Liver (tissue), 9 donors: ENCODE data around the gene FMOD. TPM values are rescaled to one million over a fixed set of nuclear protein-coding genes. Genes with fewer than 3 reads are reported as not detected.

Source experiments
- DNase-seq: peaks from one replicate; pipeline ENCODE4 v3.0.0-alpha.2; 2017; ENCODE audit warnings: low spot score
- H3K27ac ChIP-seq, 2 donors: one replicate each; pipeline ENCODE4 v1.7.0; 2013; ENCODE audit warnings: inconsistent platforms in 2 of 2, low read length in 2 of 2, control low read depth in 1 of 2, low read depth in 1 of 2, mild to moderate bottlenecking in 1 of 2
- H3K27me3 ChIP-seq, 4 donors: one replicate each; pipeline versions ENCODE4 v1.6.1 to v1.7.0; 2013; ENCODE audit warnings: low read length in 3 of 4, inconsistent platforms in 1 of 4, mild to moderate bottlenecking in 1 of 4, moderate library complexity in 1 of 4; ENCODE audit not compliant: control insufficient read depth in 4 of 4, insufficient read depth in 4 of 4
- H3K36me3 ChIP-seq, 4 donors: one replicate each; pipeline versions ENCODE4 v1.6.1 to v1.7.0; 2013; ENCODE audit warnings: low read length in 3 of 4, mild to moderate bottlenecking in 3 of 4, low read depth in 1 of 4, moderate library complexity in 1 of 4; ENCODE audit not compliant: control insufficient read depth in 4 of 4, insufficient read depth in 3 of 4
- H3K4me1 ChIP-seq, 4 donors: one replicate each; pipeline versions ENCODE4 v1.6.1 to v1.7.0; 2013; ENCODE audit warnings: low read length in 3 of 4, mild to moderate bottlenecking in 3 of 4, moderate library complexity in 1 of 4; ENCODE audit not compliant: control insufficient read depth in 4 of 4, insufficient read depth in 4 of 4
- H3K4me3 ChIP-seq, 3 donors: one replicate each; pipeline versions ENCODE4 v1.6.1 to v1.7.0; 2013; ENCODE audit warnings: low read length in 3 of 3, control low read depth in 1 of 3, low read depth in 1 of 3, mild to moderate bottlenecking in 1 of 3
- H3K9ac ChIP-seq, 2 donors: one replicate each; pipeline ENCODE4 v1.7.0; 2013; ENCODE audit warnings: low read length in 2 of 2, mild to moderate bottlenecking in 2 of 2, moderate library complexity in 2 of 2, control low read depth in 1 of 2, low read depth in 1 of 2
- H3K9me3 ChIP-seq, 4 donors: one replicate each; pipeline versions ENCODE4 v1.6.1 to v1.7.0; 2013; ENCODE audit warnings: low read length in 3 of 4; ENCODE audit not compliant: control insufficient read depth in 4 of 4
- ATF3 ChIP-seq: IDR thresholded peaks from 2 replicates; pipeline ENCODE4 v1.6.1; 2016; ENCODE audit warnings: antibody characterized with exemption
- CTCF ChIP-seq: fragments of 150-350 bp; IDR thresholded peaks from 2 replicates; pipeline ENCODE4 v1.5.1; 2017; ENCODE audit warnings: improper control_type of control experiment, low read depth, low read length; ENCODE audit not compliant: missing input control
- EGR1 ChIP-seq, 2 donors: IDR thresholded peaks; 2 replicates each; pipeline ENCODE4 v1.6.1; 2016 to 2018; ENCODE audit warnings: antibody characterized with exemption in 2 of 2, low read depth in 2 of 2
- FOXA1 ChIP-seq: IDR thresholded peaks from 2 replicates; pipeline ENCODE4 v1.6.1; 2016; ENCODE audit warnings: antibody characterized with exemption
- FOXA2 ChIP-seq: IDR thresholded peaks from 2 replicates; pipeline ENCODE4 v1.6.1; 2016; ENCODE audit warnings: antibody characterized with exemption
- GABPA ChIP-seq, 2 donors: IDR thresholded peaks in 1 of 2; conservative IDR thresholded peaks in 1 of 2; 2 replicates each; pipeline ENCODE4 v1.6.1; 2016; ENCODE audit warnings: antibody characterized with exemption in 2 of 2, mild to moderate bottlenecking in 1 of 2, moderate library complexity in 1 of 2
- HNF4A ChIP-seq, 2 donors: conservative IDR thresholded peaks; 2 replicates each; pipeline ENCODE4 v1.6.1; 2016; ENCODE audit warnings: antibody characterized with exemption in 2 of 2, mild to moderate bottlenecking in 2 of 2
- HNF4G ChIP-seq: IDR thresholded peaks from 2 replicates; pipeline ENCODE4 v1.6.1; 2016; ENCODE audit warnings: antibody characterized with exemption
- JUND ChIP-seq, 2 donors: IDR thresholded peaks; 2 replicates each; pipeline ENCODE4 v1.6.1; 2016; ENCODE audit warnings: antibody characterized with exemption in 2 of 2
- NR2F2 ChIP-seq: IDR thresholded peaks from 2 replicates; pipeline ENCODE4 v1.6.1; 2016; ENCODE audit warnings: antibody characterized with exemption
- REST ChIP-seq: IDR thresholded peaks from 2 replicates; pipeline ENCODE4 v1.6.1; 2016; ENCODE audit warnings: antibody characterized with exemption, mild to moderate bottlenecking
- RXRA ChIP-seq, 2 donors: IDR thresholded peaks; 2 replicates each; pipeline ENCODE4 v1.6.1; 2017 to 2018; ENCODE audit warnings: antibody characterized with exemption in 2 of 2, mild to moderate bottlenecking in 1 of 2
- SP1 ChIP-seq: IDR thresholded peaks from 2 replicates; pipeline ENCODE4 v1.6.1; 2018; ENCODE audit warnings: antibody characterized with exemption, mild to moderate bottlenecking
- TAF1 ChIP-seq: conservative IDR thresholded peaks from 2 replicates; pipeline ENCODE4 v1.6.1; 2016; ENCODE audit warnings: antibody characterized with exemption, mild to moderate bottlenecking
- YY1 ChIP-seq: IDR thresholded peaks from 2 replicates; pipeline ENCODE4 v1.6.1; 2016; ENCODE audit warnings: antibody characterized with exemption, mild to moderate bottlenecking
- ZBTB33 ChIP-seq: IDR thresholded peaks from 2 replicates; pipeline ENCODE4 v1.6.1; 2016; ENCODE audit warnings: antibody characterized with exemption
- WGBS: extraction: QIAGEN DNeasy Blood & Tissue Kit; methylation state at CpG from one replicate; pipeline ENCODE4 v1.1.7; 2013; 5-methylcytosine and 5-hydroxymethylcytosine counted together
- polyA plus RNA-seq, 2 donors: library from polyadenylated mRNA; stranded (reverse) in 1 of 2; unstranded in 1 of 2; fragments of 200-250 nt in 1 of 2; fragments of >200 nt in 1 of 2; fragmentation: Nextera tagmentation in 1 of 2; extraction: Ambion mirVana in 1 of 2; gene quantifications; one replicate each; pipeline versions ENCODE4 v1.2.1 to v1.2.3, GENCODE V29; 2013 to 2015
- total RNA-seq, 2 donors: library from RNA; depleted of rRNA; stranded (reverse); fragments of >200 nt; gene quantifications; one replicate each; pipeline ENCODE4 v1.2.3, GENCODE V29; 2014
- donor health status: healthy.
- donor health status: healthy.
- donor health status: healthy.
- donor health status: healthy.
- donor health status: healthy.

FMOD gene
- total and polyA plus RNA-seq, 4 donors, result 1.0 to 7.0 (median 2.4) TPM

- no peak for TF ChIP-seq REST
- TF ChIP-seq RXRA (IDR thresholded peaks at IDR 0.05), result no peak
- no peak for TF ChIP-seq FOXA1
- no peak for TF ChIP-seq HNF4G
- TF ChIP-seq CTCF, result no peak
- no peak for TF ChIP-seq GABPA (IDR thresholded peaks at IDR 0.05 in 1 of 2, conservative IDR thresholded peaks at IDR 0.05 in 1 of 2)
- no peak for TF ChIP-seq SP1
- TF ChIP-seq NR2F2, result no peak
These were observed 45.2 kb downstream of the FMOD start (continued) for GRCh38 chr1:203305809-203306088.

GRCh38 chr1:203304919-203305808 lies 45.8 kb downstream of the FMOD start, which contains the start of gene BTG2:
Gene BTG2, plus strand, starts transcription at chr1:203305519. Its CDS starts 88 bp downstream, at chr1:203305607.
- DNase-seq, result peak; percentile 94
- H3K27me3 ChIP-seq, result no peaks in the 10 kb centered on the region
- WGBS, result 4% methylated on average over 79 of the region's 79 CpGs
- H3K9ac ChIP-seq, result peak within 1 kb of the TSS; percentile 90 to 98
- H3K36me3 ChIP-seq, result no peaks in the 10 kb centered on the region
- peak; percentile 57 for TF ChIP-seq ATF3
- TF ChIP-seq NR2F2, result no peak
- TF ChIP-seq CTCF, result no peak
- peak; percentile 90 for TF ChIP-seq REST
- no peak for TF ChIP-seq FOXA2
- TF ChIP-seq SP1, result peak; percentile 43
- no peak for TF ChIP-seq FOXA1
- TF ChIP-seq HNF4A (conservative IDR thresholded peaks at IDR 0.05), result peak in 1 of 2 donors; percentile 50
- no peak for TF ChIP-seq ZBTB33
- TF ChIP-seq YY1, result peak; percentile 50
- no peak for TF ChIP-seq RXRA (IDR thresholded peaks at IDR 0.05)
- no peak for TF ChIP-seq HNF4G
- peak; percentile 56 to 72 for TF ChIP-seq JUND (IDR thresholded peaks at IDR 0.05)
- peak in 1 of 2 donors; percentile 43 for TF ChIP-seq EGR1 (IDR thresholded peaks at IDR 0.05; ENCODE audit: low read depth in 2 of 2)
- peak; percentile 91 for TF ChIP-seq TAF1
- peak within 1 kb of the TSS; percentile 88 to 92 for H3K27ac ChIP-seq
- H3K9me3 ChIP-seq, result no peaks in the 10 kb centered on the region
- H3K4me3 ChIP-seq, result peak within 1 kb of the TSS; percentile 82 to 83 (median 82)
- H3K4me1 ChIP-seq, result peaks cover 0 to 11% (median 3%) of the 10 kb centered on the region in 4 donors
